ENCODE results near the gene PKHD1.

PKHD1 gene, protein sequence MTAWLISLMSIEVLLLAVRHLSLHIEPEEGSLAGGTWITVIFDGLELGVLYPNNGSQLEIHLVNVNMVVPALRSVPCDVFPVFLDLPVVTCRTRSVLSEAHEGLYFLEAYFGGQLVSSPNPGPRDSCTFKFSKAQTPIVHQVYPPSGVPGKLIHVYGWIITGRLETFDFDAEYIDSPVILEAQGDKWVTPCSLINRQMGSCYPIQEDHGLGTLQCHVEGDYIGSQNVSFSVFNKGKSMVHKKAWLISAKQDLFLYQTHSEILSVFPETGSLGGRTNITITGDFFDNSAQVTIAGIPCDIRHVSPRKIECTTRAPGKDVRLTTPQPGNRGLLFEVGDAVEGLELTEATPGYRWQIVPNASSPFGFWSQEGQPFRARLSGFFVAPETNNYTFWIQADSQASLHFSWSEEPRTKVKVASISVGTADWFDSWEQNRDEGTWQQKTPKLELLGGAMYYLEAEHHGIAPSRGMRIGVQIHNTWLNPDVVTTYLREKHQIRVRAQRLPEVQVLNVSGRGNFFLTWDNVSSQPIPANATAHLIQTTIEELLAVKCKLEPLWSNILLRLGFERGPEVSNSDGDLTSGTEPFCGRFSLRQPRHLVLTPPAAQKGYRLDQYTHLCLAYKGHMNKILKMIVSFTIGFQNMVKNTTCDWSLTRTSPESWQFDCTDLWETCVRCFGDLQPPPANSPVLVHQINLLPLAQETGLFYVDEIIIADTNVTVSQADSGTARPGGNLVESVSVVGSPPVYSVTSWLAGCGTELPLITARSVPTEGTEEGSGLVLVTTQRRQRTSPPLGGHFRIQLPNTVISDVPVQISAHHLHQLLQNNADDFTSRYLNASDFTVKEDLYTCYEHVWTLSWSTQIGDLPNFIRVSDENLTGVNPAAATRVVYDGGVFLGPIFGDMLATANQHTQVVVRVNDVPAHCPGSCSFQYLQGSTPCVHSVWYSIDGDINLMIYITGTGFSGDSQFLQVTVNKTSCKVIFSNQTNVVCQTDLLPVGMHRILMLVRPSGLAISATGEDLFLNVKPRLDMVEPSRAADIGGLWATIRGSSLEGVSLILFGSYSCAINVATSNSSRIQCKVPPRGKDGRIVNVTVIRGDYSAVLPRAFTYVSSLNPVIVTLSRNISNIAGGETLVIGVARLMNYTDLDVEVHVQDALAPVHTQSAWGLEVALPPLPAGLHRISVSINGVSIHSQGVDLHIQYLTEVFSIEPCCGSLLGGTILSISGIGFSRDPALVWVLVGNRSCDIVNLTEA (N-terminal part only)

DNA sequence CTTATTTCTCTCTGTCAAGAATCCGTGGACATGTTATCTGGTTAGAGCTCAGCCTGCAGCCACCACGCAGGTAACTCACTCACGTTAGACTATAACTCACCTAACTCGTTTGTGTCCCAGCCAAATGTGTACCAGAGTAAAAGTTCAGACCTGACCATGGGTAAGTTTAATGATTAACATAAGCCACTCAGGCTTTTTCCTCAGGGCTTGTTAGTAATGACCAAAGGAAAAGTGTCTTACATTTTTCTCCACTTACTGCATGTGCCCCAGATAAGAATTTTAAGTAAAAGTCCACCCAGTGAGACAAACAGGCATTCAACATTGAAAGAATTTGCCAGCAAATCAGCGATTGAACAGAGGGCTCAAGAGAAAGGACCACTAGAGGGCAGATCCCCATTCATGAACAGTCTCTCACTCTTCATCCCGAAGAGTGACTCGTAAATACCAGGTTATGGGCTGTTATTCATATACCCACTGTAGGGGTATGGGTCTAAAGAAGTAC lies at the start of gene PKHD1:
Gene PKHD1, minus strand, starts transcription at position 116 of the 502 bp plus-strand sequence. CDS start 2,680 bp downstream, outside the sequence.
- DNase-seq, result no peak

DNA sequence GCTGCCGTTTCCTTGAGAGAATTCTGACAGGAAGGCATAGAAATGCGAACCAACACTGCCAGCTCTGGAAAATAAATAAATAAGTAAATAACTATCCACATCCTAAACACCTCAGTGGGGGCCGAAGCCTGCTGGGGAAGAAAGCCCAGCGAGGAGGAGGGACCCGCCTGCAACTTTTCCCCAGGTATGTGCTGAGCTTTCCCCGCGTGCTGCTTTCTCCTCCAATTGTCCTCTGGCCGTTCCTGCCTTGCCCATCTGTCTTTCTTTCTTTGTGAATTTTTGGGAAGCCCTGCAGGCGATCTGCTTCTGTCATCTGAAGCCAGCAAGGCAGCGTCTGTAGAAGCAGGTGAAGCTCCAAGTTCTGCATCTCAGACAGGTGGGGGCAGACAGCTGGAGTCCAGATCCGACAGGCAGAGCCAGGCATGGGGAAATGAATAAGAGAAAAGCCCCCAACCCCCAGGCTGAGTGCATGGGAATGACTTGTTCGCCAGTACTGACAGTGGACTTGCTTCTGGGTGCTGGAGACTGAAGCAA lies 49.6 kb upstream of the PKHD1 start:
- no peak for DNase-seq

DNA sequence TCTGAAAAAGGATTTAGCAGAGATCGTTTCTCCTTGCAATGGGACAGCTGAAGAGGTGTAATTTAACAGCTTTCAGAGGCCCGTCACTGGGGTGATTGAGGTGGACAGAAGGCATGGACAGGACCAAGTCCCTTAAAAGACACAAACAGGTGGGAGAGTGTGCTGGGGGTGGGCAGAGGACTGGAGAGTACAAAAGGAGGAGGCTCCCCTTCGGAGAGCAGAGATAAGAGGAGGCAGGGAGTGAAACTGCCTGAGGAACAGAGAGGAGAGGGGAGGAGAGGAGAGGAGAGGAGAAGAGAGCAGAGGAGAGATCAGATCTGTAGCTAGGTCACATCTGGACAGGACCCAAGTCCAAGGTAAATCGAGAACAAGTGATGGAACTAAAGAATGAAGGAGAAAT lies 48.6 kb upstream of the PKHD1 start:
- DNase-seq, result no peak

DNA sequence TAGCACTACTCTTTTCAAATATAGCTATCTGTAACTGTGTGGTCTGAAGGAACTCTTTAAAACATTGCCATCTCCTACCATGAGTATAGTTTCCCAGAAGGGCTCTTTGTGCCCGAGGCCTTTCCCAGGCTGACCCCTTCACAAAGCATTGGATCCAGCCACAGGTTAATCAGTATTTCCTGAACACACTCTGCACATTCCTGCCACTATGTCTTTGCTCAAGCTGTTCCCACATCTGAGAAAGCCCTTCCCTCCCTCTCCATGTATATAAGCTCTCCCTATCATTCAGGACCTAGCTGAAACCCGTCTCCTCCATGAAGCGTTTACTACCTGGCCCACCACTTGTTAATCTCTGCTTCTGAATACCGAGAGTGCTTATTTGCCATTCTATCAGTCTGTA lies 47.8 kb upstream of the PKHD1 start:
- DNase-seq, result no peak

DNA sequence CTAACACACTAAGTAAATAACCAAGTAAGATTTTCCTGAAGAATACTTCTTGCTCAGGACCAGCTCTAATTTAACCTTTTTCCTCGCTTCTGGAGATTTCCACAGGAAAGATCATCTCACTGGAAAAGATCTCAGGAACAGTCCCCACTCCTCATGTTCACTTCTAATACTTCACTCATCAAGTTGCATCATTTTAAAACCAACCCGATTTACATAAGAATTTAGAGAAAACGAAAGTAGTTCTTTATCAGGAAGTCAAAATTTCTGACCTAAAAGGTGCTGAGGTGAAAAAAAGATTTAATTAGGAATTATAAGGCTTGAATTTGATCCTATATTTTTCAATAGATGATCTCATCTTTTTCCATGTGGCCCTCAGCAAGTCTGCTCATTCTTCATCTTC lies 46.6 kb upstream of the PKHD1 start:
- DNase-seq, result no peak

DNA sequence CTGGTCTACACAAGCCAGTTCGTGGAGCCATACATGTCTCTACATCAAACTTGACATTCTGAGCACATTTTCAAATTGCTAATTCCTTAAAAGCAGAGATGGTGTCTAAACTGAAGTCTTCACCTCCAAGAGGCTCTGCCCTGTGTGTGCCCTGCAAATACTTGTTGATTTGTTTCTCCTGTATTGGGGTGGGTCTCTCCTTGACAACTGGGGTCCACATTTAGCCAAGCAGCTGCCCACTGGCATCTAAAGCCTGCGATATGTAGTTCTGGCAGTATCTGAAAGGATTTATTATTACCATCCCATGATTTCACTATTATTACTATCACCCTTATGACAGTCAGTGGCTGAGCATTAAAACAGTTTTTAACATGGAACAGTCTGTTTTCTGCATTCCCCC lies 45.9 kb upstream of the PKHD1 start:
- no peak for DNase-seq

DNA sequence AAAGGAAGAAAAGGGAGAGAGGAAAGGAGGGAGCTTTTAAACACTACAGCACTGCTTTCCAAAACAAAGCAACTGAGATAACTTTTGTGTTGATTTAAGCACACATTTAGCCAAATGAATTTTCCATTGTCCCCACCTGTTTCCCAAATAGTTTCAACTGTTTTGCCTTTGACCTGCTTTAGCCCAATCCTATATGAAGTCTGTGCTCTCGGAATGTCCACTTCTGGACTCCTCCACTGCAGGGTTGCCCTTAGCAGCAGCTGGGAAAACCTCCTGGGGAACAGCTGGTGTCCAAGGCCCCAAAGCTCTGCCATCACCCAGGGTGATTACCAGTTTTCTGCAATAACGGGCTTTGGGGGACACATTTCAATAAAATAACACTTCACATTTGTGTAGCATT lies 44.9 kb upstream of the PKHD1 start:
- no peak for DNase-seq

DNA sequence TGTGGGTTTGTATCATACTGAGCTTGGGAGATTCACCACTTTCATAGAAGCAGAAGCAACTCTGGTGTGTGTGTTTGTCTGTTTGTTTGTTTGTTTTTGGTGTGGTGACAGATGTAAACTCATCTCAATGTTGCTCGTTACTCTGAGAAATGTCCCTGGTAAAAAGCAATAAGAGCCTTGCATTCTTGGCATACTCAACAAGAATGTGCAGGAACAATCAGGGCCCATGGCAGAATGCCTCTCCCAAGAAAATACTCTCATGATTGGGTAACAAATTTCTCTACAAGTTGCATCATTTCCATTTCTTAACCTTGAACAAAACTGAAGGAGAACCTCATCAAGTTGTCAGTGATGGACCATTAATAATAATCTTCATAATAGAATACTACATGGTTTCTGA lies 43.0 kb upstream of the PKHD1 start:
- no peak for DNase-seq

DNA sequence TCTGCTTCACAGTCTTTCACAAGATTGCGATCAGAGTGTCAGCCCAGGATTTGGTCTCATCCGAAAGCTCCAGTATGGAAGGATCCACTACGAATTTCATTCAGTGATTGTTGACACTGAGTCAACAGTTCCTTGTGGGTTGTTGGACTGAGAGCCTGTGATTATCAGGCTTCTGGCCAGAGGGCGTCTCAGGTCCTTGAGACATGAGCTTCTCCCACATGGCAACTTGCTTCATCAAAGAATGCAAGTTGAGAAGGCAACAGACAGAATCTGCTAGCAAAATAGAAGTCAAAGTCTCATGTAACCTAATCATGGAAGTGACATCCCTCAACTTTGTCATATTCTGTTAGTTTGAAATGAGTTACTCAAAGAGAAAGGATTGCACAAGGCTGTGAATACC lies 40.5 kb upstream of the PKHD1 start:
- DNase-seq, result no peak

DNA sequence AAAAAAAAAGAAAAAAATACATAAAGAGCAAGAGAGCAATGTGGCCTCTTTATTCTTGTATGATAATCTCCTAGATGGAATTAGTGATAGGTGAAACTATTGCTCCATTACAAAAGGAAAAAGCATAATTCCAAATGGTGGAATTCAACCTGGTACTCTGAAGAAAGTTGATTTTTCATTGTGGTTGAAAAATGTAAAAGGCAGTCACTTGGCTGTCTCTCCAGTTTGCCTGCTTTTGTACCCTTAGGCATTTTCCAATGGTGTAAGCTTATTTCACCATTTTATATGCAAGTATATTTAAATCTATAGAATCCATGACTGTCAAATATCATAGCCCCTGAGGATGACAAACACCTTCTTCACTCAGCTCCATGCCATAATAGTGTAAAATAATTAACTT lies 38.8 kb upstream of the PKHD1 start:
- no peak for DNase-seq

DNA sequence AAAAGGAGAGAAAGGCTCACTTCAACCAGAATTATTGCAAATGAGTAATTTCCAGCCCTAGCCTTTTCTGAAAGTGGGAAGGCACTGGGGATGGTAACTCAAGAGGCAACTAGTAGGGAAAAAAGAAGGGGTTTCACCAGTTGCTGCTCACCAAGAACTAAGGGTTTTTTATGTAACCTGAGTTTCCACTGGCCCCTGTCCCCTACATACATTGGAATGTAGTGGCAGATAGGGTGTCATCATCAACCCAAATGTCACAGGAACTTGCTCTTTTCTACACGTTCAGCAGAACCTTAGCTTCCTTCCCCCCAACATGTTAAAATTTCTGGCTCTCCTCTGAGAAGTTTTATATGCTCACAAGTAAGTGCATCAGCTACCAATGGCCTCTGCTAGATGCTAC lies 38.2 kb upstream of the PKHD1 start:
- DNase-seq, result no peak

DNA sequence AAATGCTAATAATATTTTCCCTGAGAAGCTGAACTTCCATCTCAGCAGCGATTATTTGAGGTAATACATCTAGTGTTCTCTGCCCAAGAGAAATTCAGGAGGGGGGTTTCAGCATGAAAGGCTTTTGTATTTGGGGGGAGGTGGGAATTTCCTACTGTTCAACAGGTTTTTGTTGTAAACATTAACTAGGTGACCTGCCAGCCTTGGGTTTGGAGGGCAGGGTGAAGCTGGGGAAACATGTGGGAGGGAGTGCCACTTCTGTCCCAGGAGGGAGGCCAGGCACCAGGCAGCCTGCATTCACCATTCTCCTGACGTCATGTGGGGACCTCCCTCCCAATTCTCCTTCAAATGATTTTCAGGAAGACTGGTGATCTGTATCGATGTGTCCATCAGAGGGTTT lies 37.7 kb upstream of the PKHD1 start:
- no peak for DNase-seq

DNA sequence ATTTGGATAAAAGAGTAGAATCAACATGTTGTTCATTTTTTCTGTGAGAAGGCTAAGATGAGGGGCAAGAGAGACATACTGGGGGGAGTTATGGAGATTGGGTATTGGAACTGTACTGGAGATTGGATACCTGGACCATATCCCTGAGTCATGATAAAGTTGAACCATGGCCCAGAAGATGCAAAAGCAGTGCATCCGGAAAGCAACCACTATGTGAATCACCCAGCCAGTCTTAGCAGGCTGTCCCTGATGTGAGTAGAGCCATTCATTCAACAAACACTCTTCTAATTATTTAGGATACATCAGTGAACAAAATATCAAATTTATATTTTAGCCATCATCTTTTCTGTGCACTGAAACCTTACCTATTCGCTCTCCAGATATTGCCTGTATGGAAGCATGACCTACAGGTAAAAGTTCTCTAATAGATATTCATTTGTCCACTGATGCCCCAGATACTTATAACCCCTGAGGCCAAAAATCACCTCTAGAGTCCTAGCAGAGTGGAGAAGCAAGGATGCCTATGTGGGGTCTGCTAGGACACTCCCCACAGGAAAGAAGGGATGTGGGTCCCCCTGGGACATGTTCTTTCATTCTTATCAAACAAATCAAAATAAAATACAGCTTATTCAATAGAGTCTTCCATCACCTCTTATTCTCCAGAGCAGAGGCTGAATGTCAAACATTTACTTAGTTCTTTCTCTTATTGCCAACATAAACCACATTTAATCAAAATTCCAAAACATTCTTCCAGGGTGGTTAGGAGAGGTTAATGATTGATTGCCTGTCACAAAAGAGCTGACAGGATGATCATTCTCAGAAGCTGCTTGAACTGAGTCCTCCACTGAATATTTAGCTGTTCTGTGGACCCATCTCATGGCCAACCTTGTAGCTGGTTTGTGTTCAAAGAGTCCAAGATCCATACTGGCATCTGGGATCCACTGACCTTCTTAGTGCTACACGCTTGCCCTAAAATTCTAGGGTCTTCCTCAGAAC lies 37.0 kb upstream of the PKHD1 start:
- no peak for DNase-seq

DNA sequence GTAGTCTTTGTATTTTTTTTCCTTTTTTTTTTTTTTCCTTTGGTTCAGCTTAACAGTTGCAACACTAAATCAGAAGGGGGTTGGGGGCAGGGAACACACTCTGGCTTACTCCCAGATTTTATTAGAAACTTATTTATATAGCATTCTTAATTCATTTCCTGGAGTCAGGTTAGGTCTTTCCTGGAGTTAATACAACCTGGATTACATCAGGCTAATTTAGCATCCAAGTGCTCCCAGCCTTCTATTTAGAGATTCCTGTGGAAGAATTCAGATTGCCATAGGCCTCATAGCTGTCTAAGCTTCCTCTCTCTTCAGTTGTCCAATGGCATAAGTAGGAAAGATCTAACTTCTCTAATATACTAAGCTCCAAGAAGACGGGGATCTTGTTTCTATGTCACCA lies 35.8 kb upstream of the PKHD1 start:
- no peak for DNase-seq

DNA sequence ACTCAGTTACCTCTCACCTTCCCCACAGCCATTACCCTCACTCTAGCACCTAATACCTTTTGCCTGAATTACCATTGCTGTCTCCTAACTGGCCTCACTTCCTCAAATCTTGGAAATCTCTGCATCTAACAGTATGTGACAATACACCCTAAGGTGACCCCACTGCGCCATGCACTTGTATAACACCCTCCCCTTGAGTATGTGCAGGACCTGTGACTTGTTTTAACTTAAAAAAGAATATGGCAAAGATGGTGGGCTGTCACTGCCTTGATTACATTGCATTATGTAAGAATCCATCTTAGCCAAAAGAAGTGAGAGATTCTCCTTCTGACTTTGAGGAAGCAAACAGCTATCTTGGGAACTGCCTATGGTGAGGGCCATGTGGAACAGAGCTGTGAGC lies 29.9 kb upstream of the PKHD1 start:
- DNase-seq, result no peak

DNA sequence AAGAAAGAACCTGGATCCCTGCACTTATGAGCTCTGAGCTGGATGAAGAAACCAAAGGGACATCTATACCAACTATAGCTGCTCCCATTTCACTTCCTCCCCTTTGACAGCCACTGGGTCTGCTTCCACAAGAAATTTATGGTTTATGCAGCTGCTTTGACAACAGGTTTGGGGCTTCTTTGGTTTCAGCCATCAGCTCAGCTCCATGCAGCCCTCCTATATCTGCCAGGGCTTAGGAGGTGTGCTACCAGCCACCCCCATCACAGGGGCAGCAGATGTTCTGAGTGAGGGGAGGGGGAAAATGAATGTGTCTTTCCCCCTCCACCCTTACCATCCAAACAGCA lies 29.2 kb upstream of the PKHD1 start:
- DNase-seq, result no peak

DNA sequence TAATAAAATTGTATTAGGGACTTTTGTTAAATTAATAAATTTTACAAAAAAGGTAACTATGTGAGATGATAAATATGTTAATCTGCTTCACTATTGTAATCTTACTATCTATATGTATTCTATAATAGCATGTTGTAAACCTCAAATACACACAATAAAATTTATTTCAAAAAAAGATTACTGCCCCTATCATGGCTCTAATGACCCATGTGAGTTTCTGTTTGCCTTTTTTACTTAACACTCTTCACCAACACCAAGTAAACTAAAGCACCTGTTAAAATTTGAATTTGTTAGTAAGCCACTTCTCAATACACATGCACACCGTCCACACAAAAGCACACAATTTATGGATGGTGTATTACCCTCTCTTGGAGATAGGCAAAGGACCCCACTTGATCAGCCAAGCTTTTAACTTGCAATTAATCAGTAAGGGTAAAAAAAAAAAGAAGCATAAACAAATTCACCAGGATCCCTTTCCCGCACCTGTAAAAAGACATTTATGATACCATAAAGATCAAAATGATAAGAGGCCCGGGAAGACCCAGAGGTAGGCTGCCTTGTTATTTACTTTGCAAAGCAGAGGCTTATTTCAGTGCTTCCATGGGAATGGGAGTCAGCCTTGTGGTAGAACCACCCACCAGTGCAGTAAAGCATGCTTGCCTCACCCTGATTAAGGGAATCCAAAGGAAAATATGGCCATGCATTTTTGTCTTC lies 28.6 kb upstream of the PKHD1 start:
- no peak for DNase-seq

DNA sequence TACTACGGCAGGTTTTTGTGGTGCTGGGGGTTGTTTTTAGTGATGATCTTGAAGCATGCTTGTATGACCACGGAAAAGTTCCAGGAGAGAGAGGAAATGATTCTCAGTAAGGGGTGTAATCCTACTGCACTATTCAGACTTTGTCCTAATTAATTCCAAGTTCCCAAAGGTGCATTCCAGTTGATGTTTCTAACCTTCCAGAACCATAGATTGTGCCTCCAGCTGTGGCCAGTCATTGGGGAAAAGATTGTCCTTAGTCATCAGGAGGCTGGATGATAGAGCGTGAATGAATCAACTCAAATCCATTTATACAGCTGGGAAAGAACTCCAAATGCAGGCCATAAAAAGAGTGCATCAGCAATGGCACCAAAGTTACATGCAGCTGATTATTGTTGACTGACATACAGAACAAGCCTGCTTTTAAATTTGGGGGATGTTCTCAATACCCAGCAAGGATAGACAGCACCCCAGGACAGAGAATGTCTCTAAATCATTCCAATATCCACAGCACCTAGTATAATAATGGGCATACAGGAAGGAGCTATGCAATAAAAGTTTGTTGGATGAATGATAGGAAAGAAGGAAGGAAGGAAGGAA lies 27.8 kb upstream of the PKHD1 start:
- DNase-seq, result no peak

DNA sequence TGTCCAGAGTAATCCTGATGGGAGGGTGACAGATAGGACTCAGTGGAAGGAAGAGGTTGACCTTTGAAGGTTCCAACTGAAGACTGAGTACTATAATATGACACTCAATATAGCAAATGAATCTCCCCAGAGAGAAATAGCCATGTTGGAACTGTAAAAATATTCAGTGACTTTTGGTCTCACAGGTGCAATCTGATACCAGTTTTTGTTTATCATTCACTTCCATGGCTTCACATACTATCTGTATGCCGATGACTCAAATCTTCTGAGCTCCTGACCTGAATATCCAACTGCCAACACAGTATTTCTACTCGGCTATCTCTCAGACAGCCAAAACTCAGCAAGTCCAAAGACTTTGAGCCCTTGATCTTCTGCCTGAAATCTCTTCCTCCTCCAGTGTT lies 21.8 kb upstream of the PKHD1 start:
- DNase-seq, result no peak

DNA sequence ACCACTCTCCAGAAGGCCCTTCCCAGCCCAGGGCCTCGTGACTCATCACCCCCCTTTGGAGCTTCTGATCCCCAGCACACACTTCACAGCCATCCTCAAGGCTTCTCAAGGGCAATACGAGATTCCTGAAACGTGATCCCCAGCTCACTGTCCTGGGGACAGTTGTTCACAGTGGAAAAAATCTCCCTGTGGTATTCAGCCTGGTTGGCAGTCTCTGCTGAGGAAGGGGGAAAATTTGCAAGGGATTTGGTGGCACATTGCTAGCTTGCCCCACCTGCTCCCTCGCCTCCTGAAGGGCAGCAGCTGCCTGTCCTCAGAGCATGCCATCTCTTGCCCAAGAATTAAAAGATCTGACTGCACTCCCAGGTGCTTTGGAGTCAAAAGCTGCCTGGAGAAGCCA lies 20.7 kb upstream of the PKHD1 start:
- DNase-seq, result no peak

DNA sequence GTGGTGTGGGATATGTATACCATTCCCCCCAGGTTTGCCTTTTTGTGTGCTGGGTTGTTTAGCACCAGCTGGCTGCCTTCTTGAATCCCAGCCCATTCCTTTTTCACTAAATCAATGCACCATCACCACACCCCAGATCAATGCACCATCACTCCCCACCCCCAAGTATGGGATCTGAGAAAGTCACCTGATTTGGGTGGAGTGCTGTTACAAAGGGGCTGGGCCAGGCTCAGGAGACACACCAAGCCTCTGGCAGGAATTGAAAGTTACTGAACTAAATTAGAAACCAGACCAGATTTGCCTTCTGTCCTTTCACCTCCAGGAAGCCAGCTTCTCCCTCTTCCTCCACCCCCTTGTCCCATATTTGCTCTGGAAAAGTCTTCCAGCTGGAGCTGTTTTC lies 19.6 kb upstream of the PKHD1 start:
- DNase-seq, result no peak

Data from SHP77 treated with DMSO at 0.1 percent for 48 hours (cell line).